ENCODE data around the gene DCN.

DCN gene

DNA sequence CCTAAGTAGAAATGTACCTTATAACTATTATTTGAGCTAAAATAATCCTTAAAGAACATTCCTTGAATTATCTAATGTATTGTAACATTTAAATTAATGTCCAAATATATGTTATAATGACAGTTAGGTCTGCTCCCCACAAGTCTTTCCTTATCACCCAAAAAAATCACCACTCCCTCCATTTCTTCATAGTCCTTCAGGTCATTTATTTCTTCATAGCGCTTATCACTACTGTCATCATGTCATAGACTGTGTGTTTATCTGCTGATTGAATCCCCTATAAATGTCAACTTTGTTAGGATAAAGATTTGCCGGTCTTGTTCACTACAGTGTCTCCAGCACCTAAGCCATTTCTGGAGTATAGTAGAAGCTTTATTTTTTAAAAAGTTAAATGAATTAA, 83.3 kb downstream of the DCN start:
- DNase-seq, result no peak

DNA sequence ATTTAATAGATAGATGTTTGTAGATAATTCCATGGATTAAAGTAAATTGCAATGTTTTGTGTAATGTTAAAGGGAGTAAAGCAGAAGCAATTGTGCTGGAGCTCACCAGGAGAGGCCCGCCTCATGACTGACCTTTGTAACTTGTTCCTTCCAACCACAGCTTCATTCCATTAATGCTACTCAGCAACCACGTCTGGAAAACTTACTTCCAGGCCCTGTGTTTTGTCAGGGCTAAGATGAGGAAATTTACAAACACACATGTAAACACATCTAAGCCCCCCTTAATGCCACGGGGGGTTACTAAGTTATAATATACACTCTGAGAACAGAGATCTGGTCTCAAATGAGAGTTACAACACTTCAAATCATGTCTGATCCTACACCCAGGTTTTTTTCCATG, 83.7 kb downstream of the DCN start:
- DNase-seq, result no peak

- no peak for DNase-seq
These were observed 84.2 kb downstream of the DCN start for GRCh38 chr12:91098461-91098860.

DNA sequence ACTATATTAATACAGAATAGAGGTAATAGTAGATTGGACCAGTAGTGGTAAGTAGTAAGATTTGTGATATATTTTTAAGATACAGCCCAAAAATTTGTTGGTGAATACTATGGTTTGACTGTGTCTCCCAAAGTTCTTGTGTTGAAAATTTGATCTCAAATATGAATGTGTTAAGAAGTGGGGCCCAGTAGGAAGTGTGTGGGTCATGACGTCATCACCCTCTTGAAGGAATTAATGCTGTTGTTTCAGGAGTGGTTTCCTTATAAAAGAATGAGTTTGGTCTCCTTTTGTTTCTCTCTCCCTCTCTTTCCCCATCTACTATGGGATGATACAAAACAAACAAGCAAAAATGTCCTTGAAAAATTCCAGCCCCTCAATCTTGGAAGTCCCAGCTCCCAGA, 87.7 kb downstream of the DCN start:
- no peak for DNase-seq

- no peak for DNase-seq
These were observed 88.5 kb downstream of the DCN start for GRCh38 chr12:91094032-91094662.

GRCh38 chr12:91093341-91093740, 89.3 kb downstream of the DCN start:
- DNase-seq, result no peak

- DNase-seq, result no peak
These were observed 90.5 kb downstream of the DCN start for GRCh38 chr12:91091916-91092715.
